GM18870 (cell line): ENCODE measurements around the gene MARCHF9.

Source experiments
- ATAC-seq: cut with Tn5 transposase; IDR thresholded peaks from one replicate; pipeline ENCODE4 v1.9.1; 2021; ENCODE audit warnings: moderate library complexity; ENCODE audit not compliant: unreplicated experiment

Gene MARCHF9

DNA sequence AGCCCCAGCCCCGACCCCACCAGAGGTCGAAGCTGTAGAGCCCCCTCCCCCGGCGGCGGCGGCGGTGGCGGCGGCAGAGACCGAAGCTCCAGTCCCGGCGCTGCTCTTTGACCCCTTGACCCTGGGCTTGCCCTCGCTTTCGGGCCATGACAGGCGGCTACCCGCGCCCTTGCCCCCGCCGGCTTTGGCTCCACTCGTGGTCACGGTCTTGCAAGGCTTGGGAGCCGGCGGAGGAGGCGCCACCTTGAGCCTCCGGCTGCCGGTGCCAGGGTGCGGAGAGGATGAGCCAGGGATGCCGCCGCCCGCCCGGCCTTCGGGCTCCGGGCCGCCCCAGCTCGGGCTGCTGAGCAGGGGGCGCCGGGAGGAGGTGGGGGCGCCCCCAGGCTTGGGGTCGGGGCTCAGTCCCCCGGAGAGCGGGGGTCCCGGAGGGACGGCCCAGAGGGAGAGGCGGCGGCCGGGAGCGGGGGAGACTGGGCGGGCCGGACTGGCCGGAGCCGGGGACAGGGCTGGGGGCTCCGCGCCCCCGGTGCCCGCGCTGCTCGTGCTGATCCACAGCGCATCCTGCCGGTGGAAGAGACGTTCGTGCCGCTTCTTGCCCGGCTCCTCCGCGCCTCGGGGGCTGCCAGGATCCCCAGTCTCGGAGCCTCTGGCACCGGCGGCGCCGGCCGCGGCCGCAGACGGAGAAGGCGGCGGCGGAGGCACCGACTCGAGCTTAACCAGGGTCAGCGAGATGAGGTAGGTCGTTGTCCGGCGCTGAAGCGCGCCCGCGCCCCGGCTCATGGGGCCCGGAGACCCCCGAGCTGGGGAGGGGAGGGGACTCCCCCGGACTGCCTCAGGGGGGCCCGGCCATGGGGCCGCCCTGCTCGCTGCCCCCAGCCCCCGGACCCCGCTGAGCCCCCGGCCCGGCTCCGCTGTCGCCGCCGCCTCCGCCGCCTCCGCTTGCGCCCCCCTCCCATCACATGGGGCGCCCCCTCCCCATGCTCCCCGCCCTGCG is 17.1 kb upstream of the MARCHF9 start:
- ATAC-seq: no peak

DNA sequence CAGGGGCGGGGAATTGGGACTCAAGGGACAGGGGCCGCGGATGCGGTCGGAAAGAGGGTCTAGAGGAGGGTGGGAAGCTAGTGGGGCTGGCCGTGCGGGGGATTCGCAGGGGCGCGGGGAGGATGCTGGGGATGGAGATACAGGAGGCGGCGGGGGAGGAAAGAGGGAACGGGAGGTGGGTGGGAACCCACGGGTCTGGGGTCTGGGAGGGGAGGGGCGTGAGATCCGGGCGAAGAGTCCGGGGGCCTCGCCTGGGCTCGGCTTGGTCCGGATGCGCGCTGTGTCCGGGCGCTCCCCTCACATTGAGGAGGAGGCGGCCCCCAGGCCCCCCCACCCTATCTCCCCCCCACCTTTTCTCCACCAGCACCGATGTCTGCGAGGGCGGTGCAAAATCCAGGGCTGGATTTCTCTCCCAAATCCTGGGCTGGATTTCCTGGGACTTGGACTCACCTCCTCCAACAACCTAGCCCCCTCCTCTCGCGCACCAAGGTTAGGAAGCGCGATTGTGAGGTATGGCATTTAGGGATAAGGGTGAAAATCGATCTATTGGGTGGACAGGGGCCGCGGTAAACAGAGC is 16.2 kb upstream of the MARCHF9 start, which contains the start of gene AGAP2:
TSS of gene AGAP2 (minus strand) at position 82 of the 577 bp plus-strand sequence. CDS start 496 bp downstream, outside the sequence.
- no peak for ATAC-seq

DNA sequence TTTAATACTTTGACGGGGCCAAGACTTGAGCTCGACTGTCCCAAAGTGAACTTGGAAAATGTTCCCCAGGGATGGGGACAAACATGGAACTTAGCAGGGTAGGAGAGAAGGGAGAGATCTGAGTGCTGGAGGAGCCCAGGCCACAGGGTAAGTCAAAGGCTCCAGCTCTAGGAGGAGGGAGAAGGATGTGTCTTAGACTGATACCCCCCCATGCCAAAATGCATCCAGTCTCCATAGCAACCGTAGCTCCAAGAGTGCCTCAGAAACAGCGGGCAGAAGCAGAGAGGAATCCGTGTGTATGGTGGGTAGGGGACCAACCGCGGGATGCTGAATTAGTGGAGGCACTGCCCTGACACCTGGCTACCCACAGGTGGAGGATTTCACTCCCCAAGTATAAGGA is 15.5 kb upstream of the MARCHF9 start:
- ATAC-seq: no peak

DNA sequence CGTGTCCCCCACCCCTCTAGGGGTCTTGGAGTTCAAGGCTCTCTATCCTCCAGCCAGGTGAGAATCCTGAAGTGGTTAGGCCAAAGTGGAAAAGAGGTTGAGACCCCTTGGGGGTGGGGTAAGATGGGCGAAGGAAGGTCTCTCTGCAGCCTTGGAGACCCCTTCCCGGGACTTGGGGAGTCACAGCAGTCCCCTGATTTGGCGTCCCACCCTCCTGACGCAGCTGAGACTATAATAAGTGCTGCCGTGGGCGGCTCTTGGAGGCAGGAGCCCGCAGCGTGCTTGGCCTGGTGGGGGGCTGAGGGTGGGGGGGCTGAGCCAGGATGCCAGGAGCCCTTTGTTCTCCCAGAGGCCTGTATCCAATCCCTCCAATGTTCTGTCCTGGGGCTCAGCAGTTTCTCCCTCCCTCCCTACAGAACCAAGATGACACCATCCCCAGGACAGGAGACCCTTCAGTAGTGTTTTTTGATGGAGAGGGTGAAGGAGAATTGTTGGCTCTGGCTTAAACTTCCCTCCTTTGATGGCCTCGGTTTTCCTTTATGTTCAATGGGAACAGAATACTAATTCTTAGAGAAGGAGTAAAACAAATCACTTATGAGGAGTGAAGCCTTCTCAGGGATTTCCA is 14.9 kb upstream of the MARCHF9 start:
- ATAC-seq: no peak

DNA sequence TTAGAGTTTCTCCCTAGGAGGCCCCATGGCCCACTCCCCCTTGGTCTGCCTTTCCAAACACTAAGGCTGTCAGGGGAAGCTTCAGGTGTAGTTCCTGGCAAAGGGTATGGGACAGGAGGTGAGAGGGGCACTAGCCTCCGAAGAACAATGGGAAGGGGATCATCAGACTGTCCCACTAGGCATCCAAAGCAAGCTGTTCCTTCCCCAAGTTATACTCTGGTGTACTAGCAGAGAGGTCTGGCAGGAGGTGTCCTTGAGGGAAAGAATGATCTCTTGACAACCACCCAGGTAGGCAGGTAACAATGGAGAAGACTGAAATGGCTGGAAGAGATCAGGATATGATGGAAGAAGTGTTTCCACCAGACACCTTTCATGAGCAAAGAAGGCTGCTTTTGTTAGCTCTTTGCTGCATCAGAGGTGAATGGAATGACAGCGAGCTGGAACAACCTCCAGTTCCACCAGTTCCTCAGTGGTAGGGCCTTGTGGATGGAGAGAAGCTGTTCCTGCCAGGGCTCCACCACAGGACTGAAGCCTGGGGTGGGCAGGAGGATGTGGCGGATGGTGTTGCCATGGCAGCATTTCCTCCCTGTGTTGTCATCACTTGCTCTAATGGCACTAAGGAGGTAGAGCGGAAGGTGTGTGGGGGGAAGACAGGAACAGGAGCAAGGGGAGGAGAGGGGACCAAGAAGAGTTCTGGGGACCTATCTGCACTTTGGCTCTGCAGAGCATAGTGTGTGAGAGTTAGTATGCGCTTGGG is 14.1 kb upstream of the MARCHF9 start:
- ATAC-seq: peak; percentile 56

DNA sequence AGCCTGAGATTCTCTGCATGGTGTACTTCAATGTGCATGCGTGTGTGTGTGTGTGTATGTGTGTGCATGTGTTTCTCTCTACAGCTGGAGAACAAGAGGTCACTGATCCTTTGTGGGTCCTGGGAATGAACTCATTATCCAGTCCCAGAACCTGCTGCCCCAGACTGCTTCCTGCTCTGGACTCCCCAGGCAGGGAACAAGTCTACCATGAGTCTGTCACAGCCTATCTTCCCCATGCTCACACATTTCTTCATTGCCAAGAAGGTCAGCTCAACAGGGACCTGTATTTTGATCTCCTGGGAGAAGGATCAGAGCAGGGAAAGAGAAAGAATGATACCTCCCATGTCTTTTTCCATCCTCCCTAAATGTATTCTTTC is 13.5 kb upstream of the MARCHF9 start:
- ATAC-seq: no peak

DNA sequence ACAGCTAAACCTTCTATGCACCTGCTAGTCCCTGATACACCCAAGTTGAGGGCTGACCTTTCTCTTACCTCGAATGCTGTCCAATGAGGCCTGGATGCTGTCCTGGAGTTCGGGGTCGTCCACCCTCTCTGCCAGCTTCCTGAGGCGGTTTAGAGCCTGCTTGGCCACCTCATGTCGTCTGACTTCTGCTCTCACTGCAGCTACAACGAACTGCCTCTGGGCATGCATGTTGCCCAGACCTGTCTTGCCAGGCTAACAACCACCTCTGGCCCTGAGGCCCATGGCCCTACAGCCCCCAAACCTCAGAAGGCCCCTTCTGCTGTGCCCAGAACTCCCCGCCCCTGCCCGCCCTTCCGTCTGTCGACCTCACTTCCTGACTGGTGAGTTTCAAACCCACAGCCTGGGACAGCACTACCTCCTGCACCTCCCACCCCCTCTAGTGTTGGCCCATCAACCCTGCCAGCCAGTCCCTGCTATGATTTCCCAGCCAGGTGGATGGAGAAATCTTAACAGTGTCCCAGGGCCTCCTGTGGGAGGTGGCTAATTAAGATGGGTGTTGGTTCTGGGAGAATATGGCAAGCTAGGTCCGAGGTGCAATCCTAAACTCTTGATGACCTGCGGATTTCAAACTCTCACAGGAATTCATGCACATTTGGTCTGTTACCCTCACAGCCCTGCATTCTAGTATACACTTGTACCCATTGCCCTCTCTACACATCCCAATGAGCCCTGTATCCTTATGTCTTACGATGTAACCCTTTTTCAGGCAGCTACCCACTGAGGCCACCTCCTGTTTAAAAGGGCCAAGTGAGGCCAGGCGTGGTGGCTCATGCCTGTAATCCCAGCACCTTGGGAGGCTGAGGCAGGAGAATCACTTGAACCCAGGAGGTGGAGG is 12.8 kb upstream of the MARCHF9 start:
- ATAC-seq: peak; percentile 42

DNA sequence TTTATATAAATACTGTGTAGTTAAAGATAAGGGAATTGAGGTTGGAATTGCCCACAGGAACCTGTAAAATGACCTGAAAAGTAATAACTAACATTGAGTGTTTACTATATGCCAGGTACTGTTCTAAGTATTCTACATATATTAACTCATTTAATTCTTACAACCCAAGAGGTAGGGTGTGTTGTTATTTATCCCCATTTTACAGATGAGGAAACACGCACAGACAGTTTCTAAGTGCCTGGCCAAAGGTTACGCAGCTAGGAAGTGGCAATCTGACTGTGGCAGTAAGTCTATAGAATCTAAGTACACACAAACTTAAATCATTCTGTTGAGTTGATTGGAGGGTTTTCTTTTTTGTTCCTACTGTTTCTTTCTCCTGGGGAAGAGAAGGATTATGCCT is 11.1 kb upstream of the MARCHF9 start:
- no peak for ATAC-seq

DNA sequence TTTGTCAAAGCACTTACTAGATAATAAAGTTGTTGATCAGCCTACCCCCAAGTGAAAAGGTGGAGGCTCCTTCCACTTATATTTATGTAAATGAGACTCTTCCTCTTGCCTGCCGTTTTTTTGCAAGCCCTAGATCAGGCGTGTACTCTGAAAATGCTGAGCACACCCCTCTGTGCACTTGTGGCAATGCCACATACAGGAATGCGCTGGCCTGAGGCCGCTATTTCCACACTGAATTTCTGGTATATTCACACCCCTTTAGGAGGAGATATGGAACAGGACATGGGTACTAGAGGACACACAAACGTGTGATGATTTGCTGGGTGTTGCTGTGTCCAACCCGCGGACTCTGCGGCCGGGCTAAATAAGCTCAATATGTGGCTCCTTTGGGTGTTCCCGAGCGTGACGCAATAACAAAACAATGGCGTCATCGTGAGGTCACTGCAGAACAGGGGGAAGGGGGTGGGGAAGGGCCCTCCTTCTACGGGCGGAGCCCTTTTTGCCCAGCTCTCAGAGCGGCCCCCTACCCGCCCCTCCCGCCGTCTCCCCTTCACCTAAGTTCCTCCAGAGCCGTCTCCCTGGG is 10.6 kb upstream of the MARCHF9 start:
- ATAC-seq: peak; percentile 14

DNA sequence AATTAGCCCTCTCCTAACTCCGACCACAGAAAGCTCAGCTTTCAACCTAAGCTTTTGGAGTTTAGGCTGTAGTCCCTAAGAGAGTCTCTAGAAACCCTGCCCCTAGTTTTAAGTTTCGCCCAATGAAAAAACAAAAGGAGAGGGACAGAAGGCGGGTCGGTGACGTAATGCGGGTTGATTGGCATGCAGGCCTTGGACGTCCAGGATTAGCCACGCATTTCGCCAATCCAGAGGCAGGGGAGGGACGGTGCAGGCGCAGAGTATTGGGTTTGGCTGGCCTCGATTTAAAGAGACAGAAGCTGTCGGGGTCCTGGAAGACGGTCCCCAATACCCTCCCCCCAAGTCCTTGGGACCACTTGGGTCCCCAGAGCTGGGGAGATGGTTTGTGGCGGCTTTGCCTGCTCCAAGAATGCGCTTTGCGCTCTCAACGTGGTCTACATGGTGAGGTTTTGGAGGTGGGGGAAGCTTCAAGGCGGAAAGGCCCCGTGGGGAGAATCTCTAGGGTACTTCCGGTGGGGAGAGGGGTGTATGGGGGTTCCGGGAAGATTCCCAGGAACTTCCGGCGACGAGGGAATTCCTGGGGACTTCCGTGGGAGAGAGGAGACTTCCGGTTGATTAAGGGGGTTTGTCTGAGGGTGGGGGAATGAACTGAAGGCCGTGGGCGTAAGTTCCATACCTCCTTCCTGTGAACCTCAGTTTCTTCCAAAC is 10.0 kb upstream of the MARCHF9 start, which contains the start of gene TSPAN31:
TSS of gene TSPAN31 (plus strand) at position 263 of the 708 bp plus-strand sequence. CDS start at position 379, 116 bp downstream.
- peak; percentile 66 for ATAC-seq

DNA sequence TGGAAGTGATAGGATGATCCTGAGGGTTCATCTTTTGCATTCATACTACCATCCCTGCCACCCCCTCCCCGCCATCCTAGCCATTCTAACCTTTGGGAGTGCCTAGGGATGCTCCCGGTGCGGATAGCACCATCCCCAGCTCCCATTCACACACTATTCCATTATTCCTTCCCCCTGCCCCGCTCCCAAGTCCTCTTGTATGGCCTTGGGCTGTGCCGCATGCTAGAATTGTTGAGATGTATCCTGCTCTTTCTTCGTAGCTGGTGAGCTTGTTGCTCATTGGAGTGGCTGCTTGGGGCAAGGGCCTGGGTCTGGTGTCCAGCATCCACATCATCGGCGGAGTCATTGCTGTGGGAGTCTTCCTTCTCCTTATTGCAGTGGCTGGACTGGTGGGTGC is 9.4 kb upstream of the MARCHF9 start:
- no peak for ATAC-seq

DNA sequence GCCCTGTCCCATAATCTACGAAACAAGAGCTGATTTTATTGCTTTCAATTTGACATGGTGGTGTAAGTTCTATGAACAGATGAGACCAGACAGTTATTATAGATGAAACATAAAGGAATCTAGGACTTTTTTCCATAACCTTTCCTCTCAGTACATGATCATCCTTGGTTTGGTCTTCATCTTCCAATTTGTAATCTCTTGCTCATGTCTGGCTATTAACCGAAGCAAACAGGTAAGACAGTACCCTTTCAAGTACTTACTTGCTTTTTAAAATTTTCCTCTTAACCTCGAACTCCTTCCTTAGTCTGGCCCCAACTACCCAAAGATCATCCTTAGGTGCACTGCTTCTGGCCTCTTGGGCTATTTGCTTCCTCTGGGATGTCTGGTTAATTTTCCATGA is 8.9 kb upstream of the MARCHF9 start:
- ATAC-seq: no peak

DNA sequence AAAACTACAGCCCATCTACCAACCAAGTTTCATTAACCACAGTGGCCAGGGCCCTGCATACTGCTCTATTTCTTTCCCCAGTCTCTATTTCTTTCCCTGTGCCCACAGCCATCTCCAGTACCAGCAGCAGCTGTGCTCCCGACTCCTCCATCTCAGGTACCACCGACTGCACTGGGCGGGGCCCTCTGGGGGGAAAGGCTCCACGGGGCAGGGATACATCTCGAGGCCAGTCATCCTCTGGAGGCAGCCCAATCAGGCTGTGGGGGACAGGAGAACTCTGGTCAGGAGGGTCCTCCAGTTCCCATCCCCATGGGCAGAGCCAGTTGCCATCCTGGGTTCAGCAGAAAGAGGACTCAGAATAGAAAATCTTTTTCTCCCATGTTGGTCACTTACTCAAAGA is 5.8 kb upstream of the MARCHF9 start:
- ATAC-seq: no peak

DNA sequence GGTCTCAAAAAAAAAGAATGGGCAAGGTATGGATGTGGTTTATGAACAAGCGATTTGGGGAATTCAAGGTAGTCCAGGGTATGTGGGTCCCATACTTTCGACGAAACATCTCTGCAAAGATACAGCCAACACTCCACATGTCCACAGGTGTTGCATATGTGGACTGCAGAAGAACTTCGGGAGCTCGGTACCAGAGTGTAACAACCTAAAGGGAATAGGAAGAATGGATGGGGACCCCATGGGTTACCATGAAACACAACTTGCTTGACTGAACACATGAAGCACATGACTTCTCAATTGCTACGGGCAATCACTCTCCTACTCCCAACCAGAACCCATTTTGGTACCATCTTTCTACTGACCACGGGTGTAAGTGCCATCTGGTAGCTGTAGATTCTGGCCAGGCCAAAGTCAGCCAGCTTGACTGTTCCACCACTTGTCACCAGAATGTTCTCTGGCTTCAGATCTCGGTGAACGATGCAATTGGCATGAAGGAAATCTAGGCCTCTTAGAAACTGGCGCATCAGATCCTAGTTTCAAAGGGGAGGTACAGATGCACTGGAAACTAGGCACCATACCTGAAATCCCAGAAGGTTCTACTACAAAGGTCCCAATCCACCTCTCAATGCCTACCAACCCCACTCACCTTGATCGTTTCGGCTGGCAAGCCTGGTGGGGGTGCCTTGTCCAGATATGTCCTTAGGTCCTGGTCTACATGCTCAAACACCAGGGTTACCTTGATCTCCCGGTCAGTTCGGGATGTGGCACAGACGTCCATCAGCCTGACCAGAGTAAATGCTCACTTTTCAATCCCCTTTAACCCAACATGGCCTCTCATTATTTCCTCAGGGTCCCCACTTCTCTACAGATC is 4.1 kb upstream of the MARCHF9 start:
- no peak for ATAC-seq

DNA sequence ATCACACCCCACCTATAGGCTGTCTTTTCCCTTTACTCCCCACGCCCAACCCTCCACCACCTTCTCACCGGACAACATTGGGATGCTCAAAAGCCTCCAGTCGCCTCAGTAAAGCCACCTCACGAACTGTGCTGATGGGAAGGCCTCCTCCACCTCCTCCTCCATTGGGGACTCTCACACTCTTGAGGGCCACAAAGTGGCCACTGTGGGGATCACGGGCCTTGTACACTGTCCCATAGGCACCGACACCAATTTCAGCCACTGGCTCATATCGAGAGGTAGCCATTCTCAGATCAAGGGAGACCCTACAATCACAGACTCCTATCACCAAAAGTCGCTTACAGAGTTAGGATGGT is 3.5 kb upstream of the MARCHF9 start:
- no peak for ATAC-seq

DNA sequence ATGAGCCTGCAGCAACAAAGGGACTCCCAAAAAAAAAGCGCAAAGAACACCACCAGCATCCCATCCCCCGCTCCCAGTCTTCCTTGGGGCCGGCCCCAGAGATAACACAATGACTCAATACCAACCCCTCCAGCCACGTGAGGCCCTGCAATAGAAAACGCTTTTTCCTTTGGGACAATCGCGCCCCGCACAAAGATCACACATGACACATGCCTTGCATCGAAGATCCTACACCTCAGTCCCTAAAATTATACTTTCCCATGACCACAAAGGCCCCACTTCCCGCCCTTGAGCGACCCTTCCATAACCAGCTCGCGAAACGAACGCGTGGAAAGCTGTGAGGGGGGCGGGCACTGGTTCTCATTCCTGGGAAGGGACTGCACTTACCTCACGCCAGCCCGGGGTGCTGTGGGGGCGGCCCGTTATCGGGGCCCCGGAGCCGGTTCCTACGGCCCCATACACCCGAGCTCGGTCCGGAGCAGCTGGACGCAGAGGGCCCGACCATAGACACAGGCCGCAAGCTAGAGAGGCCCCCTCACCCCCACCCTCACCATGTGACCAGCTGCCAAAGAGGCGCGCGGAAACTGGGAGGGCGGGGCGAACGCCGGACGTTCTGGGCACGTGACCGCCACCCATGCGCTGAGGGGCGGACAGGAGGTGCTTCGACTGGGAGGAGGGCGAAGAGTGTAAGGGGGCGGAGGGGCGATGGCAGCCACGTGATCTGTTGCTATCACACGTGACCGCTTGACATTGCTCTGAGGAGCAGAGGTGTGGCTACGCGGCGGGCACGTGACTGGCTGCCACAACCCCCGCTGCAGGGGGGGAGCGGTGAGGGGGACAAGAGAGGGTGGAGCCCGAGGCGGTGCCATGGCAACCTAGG is 2.9 kb upstream of the MARCHF9 start, which contains the start of gene CDK4:
TSS of gene CDK4 (minus strand) at position 523 of the 880 bp plus-strand sequence. CDS start 593 bp downstream, outside the sequence.
- ATAC-seq: peak; percentile 72

DNA sequence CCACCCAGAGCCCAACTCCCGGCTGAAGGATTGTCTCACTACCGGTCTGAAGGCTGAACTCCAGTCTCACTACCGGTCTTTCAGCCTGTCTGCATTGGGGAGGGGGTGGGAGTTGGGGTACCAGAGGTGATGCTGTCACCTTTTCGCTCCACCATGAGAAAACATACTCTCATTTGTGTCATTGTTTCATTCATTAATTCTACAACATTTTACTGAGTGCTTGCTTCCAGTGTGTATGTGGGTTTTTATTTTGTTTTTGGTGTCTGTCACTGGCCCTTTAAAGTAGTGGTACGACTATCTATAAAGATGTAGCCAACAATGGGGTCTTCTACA is 2.3 kb upstream of the MARCHF9 start:
- no peak for ATAC-seq
